ENCODE measurements around the gene NLRC3.

Gene NLRC3

DNA sequence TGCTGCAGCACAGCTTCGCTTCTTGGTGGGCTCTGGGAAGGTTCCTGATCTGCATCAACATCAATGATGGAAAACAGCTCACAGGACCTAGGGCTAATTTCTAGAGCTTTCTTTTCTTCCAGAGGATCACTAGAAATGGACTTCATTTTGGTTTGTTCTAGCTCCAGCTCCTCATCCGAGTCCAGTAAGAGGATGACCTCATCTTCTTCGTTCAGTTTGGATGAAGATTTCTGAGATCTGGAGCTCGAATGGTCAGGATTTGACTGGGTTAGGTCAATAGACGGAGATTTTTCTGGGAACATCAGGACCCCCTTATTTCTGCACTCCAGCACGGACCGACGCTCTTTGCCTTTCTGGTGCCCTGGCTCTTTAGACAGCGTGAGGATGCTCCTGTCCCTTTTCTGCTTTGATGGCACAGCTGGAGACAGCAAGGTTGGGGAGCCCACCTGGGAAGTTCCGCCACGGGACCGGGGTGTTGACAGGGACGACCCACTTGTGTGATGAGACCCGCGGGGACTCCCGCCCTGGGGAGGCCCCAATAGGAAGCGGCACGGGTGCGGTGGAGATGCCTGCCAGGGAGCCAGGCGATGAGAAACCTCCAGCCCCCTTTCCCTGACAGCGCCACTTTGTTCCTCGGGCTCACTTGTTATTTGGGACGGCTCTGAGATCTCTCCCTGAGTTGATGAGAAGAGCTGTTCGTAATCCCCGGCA lies 12.9 kb upstream of the NLRC3 start:
- no peak for TF ChIP-seq Cebpa-rat (IDR thresholded peaks at IDR 0.05)
- H4K20me1 ChIP-seq = peaks cover 0 to 30% (median 0%) of the 10 kb centered on the region in 11 experiments; a peak in 5 of 22 replicates
- peak overlapping the region; percentile 87 to 100 (median 96) for H3K4me2 ChIP-seq
- no peaks in the 10 kb centered on the region for H3K9me3 ChIP-seq (replicated peaks in 1 of 11)
- H3K27me3 ChIP-seq = no peaks in the 10 kb centered on the region
- peak overlapping the region; percentile 45 to 96 (median 85); a peak in 21 of 22 replicates for H3K27ac ChIP-seq
- peak overlapping the region; percentile 67 to 87 (median 80); a peak in 21 of 22 replicates for H3K9ac ChIP-seq
- H3K4me3 ChIP-seq = peak overlapping the region; percentile 41 to 79 (median 64); a peak in 19 of 20 replicates
- peaks cover 0 to 45% (median 14%) of the 10 kb centered on the region in 11 experiments; a peak in 11 of 22 replicates for H3K36me3 ChIP-seq
- H3K4me1 ChIP-seq = peaks cover 58 to 100% (median 72%) of the 10 kb centered on the region in 10 experiments

DNA sequence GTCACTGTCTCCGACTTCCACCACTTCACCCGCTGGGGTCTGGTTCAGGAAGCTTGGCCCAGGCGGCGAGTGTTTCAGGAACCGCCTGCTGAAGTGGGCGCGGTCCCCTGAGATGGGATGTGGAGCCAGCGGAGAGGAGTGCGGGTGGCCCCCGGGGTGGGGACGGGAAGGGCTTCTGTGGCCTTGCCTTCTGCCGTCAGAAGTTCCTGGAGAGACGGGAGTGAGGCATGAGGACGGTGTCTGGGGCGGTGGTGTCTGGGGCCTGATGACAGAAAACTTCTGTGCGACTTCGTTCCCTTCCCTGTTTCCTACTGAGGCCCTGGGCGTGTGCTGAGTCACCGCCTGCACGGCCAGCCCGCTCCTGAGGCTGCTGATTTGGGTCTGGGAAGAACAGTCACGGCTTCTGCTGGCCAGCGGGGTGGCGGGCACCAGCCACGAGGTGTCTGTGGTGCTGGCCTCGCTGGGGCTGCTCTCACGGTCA lies 12.3 kb upstream of the NLRC3 start:
- peak overlapping the region; percentile 45 to 96 (median 85); a peak in 21 of 22 replicates for H3K27ac ChIP-seq
- TF ChIP-seq Cebpa-rat (IDR thresholded peaks at IDR 0.05) = no peak
- no peaks in the 10 kb centered on the region for H3K9me3 ChIP-seq (replicated peaks in 1 of 11)
- peak overlapping the region; percentile 67 to 87 (median 80) for H3K9ac ChIP-seq
- H3K4me2 ChIP-seq = peak overlapping the region; percentile 87 to 100 (median 96)
- peaks cover 0 to 30% (median 0%) of the 10 kb centered on the region in 11 experiments; a peak in 5 of 22 replicates for H4K20me1 ChIP-seq
- peaks cover 63 to 100% (median 79%) of the 10 kb centered on the region in 10 experiments for H3K4me1 ChIP-seq
- H3K4me3 ChIP-seq = peak overlapping the region; percentile 41 to 79 (median 64); a peak in 19 of 20 replicates
- peaks cover 0 to 45% (median 16%) of the 10 kb centered on the region in 11 experiments; a peak in 19 of 22 replicates for H3K36me3 ChIP-seq
- H3K27me3 ChIP-seq = no peaks in the 10 kb centered on the region

DNA sequence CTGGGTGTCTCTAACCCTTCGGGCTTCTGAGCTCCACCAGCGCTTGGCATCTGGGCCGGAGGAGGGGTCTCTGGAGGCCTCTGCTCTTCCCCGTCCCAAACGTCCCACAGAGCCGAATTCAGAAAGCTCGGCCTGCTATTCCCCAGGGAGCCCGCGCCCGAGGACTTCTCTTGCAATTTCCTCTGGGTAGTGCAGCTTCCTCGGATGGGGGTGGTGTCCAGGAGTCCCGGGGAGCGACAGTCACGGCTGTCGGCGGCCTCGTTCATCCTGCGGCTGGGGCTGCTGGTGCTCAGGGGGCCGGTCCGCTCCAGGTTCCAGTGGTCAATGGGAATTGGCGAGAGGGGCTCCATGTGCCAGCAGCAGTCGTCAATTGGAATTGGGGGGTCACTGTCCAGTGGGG lies 11.8 kb upstream of the NLRC3 start:
- H3K36me3 ChIP-seq = peaks cover 2 to 45% (median 21%) of the 10 kb centered on the region in 11 experiments; a peak in 21 of 22 replicates
- H3K9me3 ChIP-seq (replicated peaks in 1 of 11) = no peaks in the 10 kb centered on the region
- no peaks in the 10 kb centered on the region for H3K27me3 ChIP-seq
- peaks cover 64 to 100% (median 82%) of the 10 kb centered on the region in 10 experiments for H3K4me1 ChIP-seq
- H3K9ac ChIP-seq = peak overlapping the region; percentile 67 to 87 (median 80)
- peak overlapping the region; percentile 45 to 96 (median 85); a peak in 21 of 22 replicates for H3K27ac ChIP-seq
- peaks cover 0 to 30% (median 0%) of the 10 kb centered on the region in 11 experiments; a peak in 5 of 22 replicates for H4K20me1 ChIP-seq
- peak in 3 of 11 experiments; percentile 40 to 65 (median 60); a peak in 5 of 22 replicates for TF ChIP-seq Cebpa-rat (IDR thresholded peaks at IDR 0.05)
- H3K4me3 ChIP-seq = peak overlapping the region; percentile 41 to 79 (median 64); a peak in 19 of 20 replicates
- peak overlapping the region; percentile 87 to 100 (median 96) for H3K4me2 ChIP-seq

GRCh38 chr16:3587547-3588110 lies 10.4 kb upstream of the NLRC3 start:
- Histone ChIP-seq H3K4me3 (peak overlapping the region in 9 of 10 experiments; percentile 53 to 79 (median 66); a peak in 18 of 20 replicates), H3K27ac (peak overlapping the region in 9 of 11 experiments; percentile 14 to 96 (median 85); a peak in 18 of 22 replicates), H4K20me1 (peaks cover 0 to 44% (median 0%) of the 10 kb centered on the region in 11 experiments; a peak in 5 of 22 replicates), H3K4me2 (peak overlapping the region; percentile 87 to 100 (median 96)), H3K27me3 (no peaks in the 10 kb centered on the region), H3K9me3 (replicated peaks in 1 of 11) (no peaks in the 10 kb centered on the region), H3K36me3 (peaks cover 7 to 56% (median 35%) of the 10 kb centered on the region in 11 experiments; a peak in 21 of 22 replicates), H3K9ac (peak overlapping the region; percentile 66 to 87 (median 79)), H3K4me1 (peaks cover 64 to 100% (median 87%) of the 10 kb centered on the region in 10 experiments)
- no peak for TF ChIP-seq Cebpa-rat (IDR thresholded peaks at IDR 0.05)

DNA sequence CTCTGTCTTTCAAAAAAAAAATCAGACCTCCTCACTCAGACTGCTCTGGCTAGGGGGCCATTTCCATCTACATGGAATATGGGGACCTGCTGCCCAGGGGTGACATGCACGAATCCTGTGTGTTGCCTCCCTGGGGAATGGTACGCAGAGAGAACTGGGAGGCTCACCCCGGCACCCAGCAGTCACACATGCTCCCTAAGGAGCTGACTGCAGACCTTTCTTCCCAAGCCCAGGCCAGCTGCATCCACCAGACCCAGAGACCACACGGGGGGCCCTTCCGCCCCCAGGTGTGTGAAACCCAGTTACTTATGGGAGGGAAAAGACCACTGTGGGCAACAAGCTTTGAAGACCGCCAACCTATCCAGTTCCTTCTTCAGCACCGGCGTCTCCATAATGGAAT lies 7.2 kb upstream of the NLRC3 start:
- no peaks in the 10 kb centered on the region for H3K9me3 ChIP-seq (replicated peaks in 1 of 11)
- H3K27ac ChIP-seq = 0 out of 22 replicates have a peak overlapping the region, but pooled peaks of 1 of the 11 experiments have one; percentile 8
- no peaks in the 10 kb centered on the region for H3K27me3 ChIP-seq
- peaks cover 7 to 55% (median 40%) of the 10 kb centered on the region in 11 experiments; a peak in 21 of 22 replicates for H3K36me3 ChIP-seq
- peaks cover 0 to 70% (median 4%) of the 10 kb centered on the region in 11 experiments; a peak in 8 of 22 replicates for H4K20me1 ChIP-seq
- peaks cover 71 to 100% (median 89%) of the 10 kb centered on the region in 10 experiments for H3K4me1 ChIP-seq
- peak overlapping the region in 9 of 11 experiments; percentile 2 to 100 (median 98); a peak in 13 of 22 replicates for H3K4me2 ChIP-seq
- no peak overlapping the region for H3K4me3 ChIP-seq
- no peak for TF ChIP-seq Cebpa-rat (IDR thresholded peaks at IDR 0.05)
- no peak overlapping the region for H3K9ac ChIP-seq

GRCh38 chr16:3583303-3584038 lies 6.3 kb upstream of the NLRC3 start:
- Histone ChIP-seq H3K4me1 (peaks cover 71 to 100% (median 91%) of the 10 kb centered on the region in 10 experiments), H3K27me3 (no peaks in the 10 kb centered on the region), H4K20me1 (peaks cover 0 to 72% (median 4%) of the 10 kb centered on the region in 11 experiments; a peak in 8 of 22 replicates), H3K36me3 (peaks cover 7 to 55% (median 40%) of the 10 kb centered on the region in 11 experiments; a peak in 21 of 22 replicates), H3K27ac (peak overlapping the region in 1 of 11 experiments; percentile 35; a peak in 1 of 22 replicates), H3K4me3 (no peak overlapping the region), H3K9ac (no peak overlapping the region), H3K9me3 (replicated peaks in 1 of 11) (no peaks in the 10 kb centered on the region), H3K4me2 (peak overlapping the region in 5 of 11 experiments; percentile 48 to 97 (median 67); a peak in 6 of 22 replicates)
- TF ChIP-seq Cebpa-rat (IDR thresholded peaks at IDR 0.05) = no peak

- peak overlapping the region in 8 of 11 experiments; percentile 48 to 100 (median 95); a peak in 12 of 22 replicates for H3K4me2 ChIP-seq
- peaks cover 0 to 66% (median 4%) of the 10 kb centered on the region in 11 experiments; a peak in 8 of 22 replicates for H4K20me1 ChIP-seq
- no peaks in the 10 kb centered on the region for H3K9me3 ChIP-seq (replicated peaks in 1 of 11)
- no peak overlapping the region for H3K4me3 ChIP-seq
- H3K27ac ChIP-seq = peak overlapping the region in 3 of 11 experiments; percentile 8 to 35 (median 34); a peak in 3 of 22 replicates
- H3K9ac ChIP-seq = peak overlapping the region in 1 of 11 experiments; percentile 29; a peak in 1 of 22 replicates
- H3K27me3 ChIP-seq = no peaks in the 10 kb centered on the region
- peaks cover 7 to 55% (median 40%) of the 10 kb centered on the region in 11 experiments; a peak in 21 of 22 replicates for H3K36me3 ChIP-seq
- TF ChIP-seq Cebpa-rat (IDR thresholded peaks at IDR 0.05) = no peak
- peaks cover 71 to 100% (median 91%) of the 10 kb centered on the region in 10 experiments for H3K4me1 ChIP-seq
Measured at GRCh38 chr16:3582276-3583165, 5.3 kb upstream of the NLRC3 start.

Measured in BLaER1 treated with 17β-estradiol and CSF1 and Interleukin-3, amounts not matched to agents 10 nM and 100 nM (cell line).